H1 (cell line): ENCODE data around the gene ITPK1. TPM values are rescaled to one million over a fixed set of nuclear protein-coding genes. Genes with fewer than 3 reads are reported as not detected.

Experiments
- CTCF ChIA-PET: fragments of 300-600 bp; sonication (Branson Sonifier 250); formaldehyde crosslinking; loops from one replicate; lab custom pipeline; 2021; ENCODE audit not compliant: partially characterized antibody; lab: Charles Lee
- POLR2A ChIA-PET: fragments of 300-600 bp; sonication (Branson Sonifier 250); formaldehyde crosslinking; loops from one replicate; lab custom pipeline; 2021; ENCODE audit warnings: inconsistent platforms; ENCODE audit not compliant: partially characterized antibody; lab: Charles Lee
- DNase-seq, 2 experiments: peaks; one replicate each; pipeline versions ENCODE4 v3.0.0 to v3.0.0-alpha.2; 2010 to 2022; ENCODE audit warnings: low spot score in 2 of 2, low read depth in 1 of 2, mixed read lengths in 1 of 2
- FAIRE-seq: peaks from 2 replicates; lab custom pipeline; 2011; peaks lifted over from hg19 to GRCh38; lab: Jason Lieb, UNC
- H2AFZ ChIP-seq: 2 replicates; pipeline ENCODE4 v1.8.1; 2012; ENCODE audit warnings: low read length, inconsistent platforms
- H2AK5ac ChIP-seq: 2 replicates; pipeline ENCODE4 v1.6.1; 2013; ENCODE audit warnings: low read depth, low read length
- H2BK120ac ChIP-seq: replicated peaks from 2 replicates; pipeline ENCODE3; 2013; ENCODE audit warnings: low read depth, low read length, inconsistent platforms
- H2BK12ac ChIP-seq: 2 replicates; pipeline ENCODE4 v1.6.1; 2013; ENCODE audit warnings: low read depth, low read length
- H2BK15ac ChIP-seq: 2 replicates; pipeline ENCODE4 v1.6.1; 2013; ENCODE audit warnings: low read length
- H2BK20ac ChIP-seq: 2 replicates; pipeline ENCODE4 v1.6.1; 2013; ENCODE audit warnings: low read length
- H2BK5ac ChIP-seq: 2 replicates; pipeline ENCODE4 v1.6.1; 2013; ENCODE audit warnings: low read depth, low read length
- H3K14ac ChIP-seq: 2 replicates; pipeline ENCODE4 v1.6.1; 2013; ENCODE audit warnings: inconsistent platforms; ENCODE audit not compliant: insufficient read length
- H3K18ac ChIP-seq: 2 replicates; pipeline ENCODE4 v1.6.1; 2013; ENCODE audit warnings: low read length; ENCODE audit errors: extremely low read depth
- H3K23ac ChIP-seq: 2 replicates; pipeline ENCODE4 v1.6.1; 2013; ENCODE audit warnings: inconsistent platforms; ENCODE audit not compliant: insufficient read length
- H3K23me2 ChIP-seq: 2 replicates; pipeline ENCODE4 v1.6.1; 2013; ENCODE audit warnings: low read depth, low read length
- H3K27ac ChIP-seq: 2 replicates; pipeline ENCODE4 v1.6.1; 2011; ENCODE audit warnings: low read depth, low read length, inconsistent platforms
- H3K27me3 ChIP-seq, 4 experiments: replicated peaks in 1 of 4; 1 replicate in 1 of 4; 2 replicates in 3 of 4; pipeline versions ENCODE4 v1.6.1 to v1.8.1; 2011 to 2013; ENCODE audit warnings: low read length in 3 of 4, mild to moderate bottlenecking in 3 of 4, inconsistent platforms in 2 of 4, mixed read lengths in 2 of 4, moderate library complexity in 1 of 4; ENCODE audit not compliant: control insufficient read depth in 3 of 4, insufficient read depth in 3 of 4; ENCODE audit errors: extremely low read depth in 1 of 4
- H3K36me3 ChIP-seq, 4 experiments: 2 replicates each; pipeline versions ENCODE4 v1.6.1 to v1.8.1; 2011 to 2013; ENCODE audit warnings: mild to moderate bottlenecking in 4 of 4, low read length in 3 of 4, moderate library complexity in 2 of 4, control low read depth in 1 of 4, inconsistent platforms in 1 of 4; ENCODE audit not compliant: insufficient read depth in 4 of 4, control insufficient read depth in 2 of 4
- H3K4ac ChIP-seq: replicated peaks from 2 replicates; pipeline ENCODE3; 2013; ENCODE audit warnings: low read length, low read depth, mixed read lengths, inconsistent platforms; ENCODE audit not compliant: insufficient read length
- H3K4me1 ChIP-seq, 4 experiments: replicated peaks in 1 of 4; 1 replicate in 1 of 4; 2 replicates in 3 of 4; pipeline versions ENCODE4 v1.6.1 to v1.8.1; 2011 to 2013; ENCODE audit warnings: low read length in 3 of 4, inconsistent platforms in 2 of 4, mixed read lengths in 1 of 4; ENCODE audit not compliant: insufficient read depth in 4 of 4, control insufficient read depth in 3 of 4
- H3K4me2 ChIP-seq, 2 experiments: 2 replicates each; pipeline versions ENCODE4 v1.6.1 to v1.8.1; 2011 to 2013; ENCODE audit warnings: low read depth in 2 of 2, low read length in 2 of 2, control low read depth in 1 of 2, inconsistent platforms in 1 of 2, mild to moderate bottlenecking in 1 of 2; ENCODE audit not compliant: insufficient read depth in 1 of 2
- H3K4me3 ChIP-seq, 4 experiments: fragments of 200-600, 300-600 bp in 1 of 4; sonication (generic), shearing (Covaris generic), sonication (Bioruptor Twin) in 1 of 4; 2 replicates each; pipeline versions ENCODE4 v1.5.1 to v1.8.1; 2011 to 2016; ENCODE audit warnings: low read length in 4 of 4, low read depth in 3 of 4, control low read depth in 2 of 4, inconsistent platforms in 2 of 4, mild to moderate bottlenecking in 2 of 4, mixed read lengths in 1 of 4, moderate library complexity in 1 of 4; ENCODE audit not compliant: insufficient read depth in 2 of 4; ENCODE audit errors: extremely low read depth in 1 of 4
- H3K56ac ChIP-seq: replicated peaks from 2 replicates; pipeline ENCODE3; 2013; ENCODE audit warnings: low read depth, mild to moderate bottlenecking, mixed read lengths, low read length, inconsistent platforms; ENCODE audit not compliant: insufficient read length
- H3K79me1 ChIP-seq: 2 replicates; pipeline ENCODE4 v1.6.1; 2013; ENCODE audit warnings: low read depth, low read length, control low read depth
- H3K79me2 ChIP-seq, 2 experiments: 2 replicates each; pipeline versions ENCODE4 v1.6.1 to v1.8.1; 2012 to 2013; ENCODE audit warnings: low read length in 2 of 2, mild to moderate bottlenecking in 2 of 2, inconsistent platforms in 1 of 2; ENCODE audit not compliant: insufficient read depth in 2 of 2, control insufficient read depth in 1 of 2
- H3K9ac ChIP-seq, 4 experiments: replicated peaks in 1 of 4; 1 replicate in 1 of 4; 2 replicates in 3 of 4; pipeline versions ENCODE4 v1.6.1 to v1.8.1; 2011 to 2013; ENCODE audit warnings: low read depth in 3 of 4, low read length in 3 of 4, control low read depth in 2 of 4, mild to moderate bottlenecking in 2 of 4, moderate library complexity in 2 of 4, inconsistent platforms in 1 of 4; ENCODE audit errors: extremely low read depth in 1 of 4
- H3K9me3 ChIP-seq, 2 experiments: 2 replicates each; pipeline versions ENCODE4 v1.6.1 to v1.8.1; 2012 to 2013; ENCODE audit warnings: mild to moderate bottlenecking in 2 of 2, moderate library complexity in 2 of 2, control low read depth in 1 of 2, inconsistent platforms in 1 of 2, low read depth in 1 of 2, low read length in 1 of 2, mixed read lengths in 1 of 2; ENCODE audit not compliant: insufficient read depth in 2 of 2
- H4K20me1 ChIP-seq, 2 experiments: replicated peaks in 1 of 2; 2 replicates each; pipeline versions ENCODE3 to v1.8.1; 2011 to 2013; ENCODE audit warnings: inconsistent platforms in 2 of 2, low read length in 2 of 2, mild to moderate bottlenecking in 1 of 2; ENCODE audit not compliant: insufficient read depth in 2 of 2, control insufficient read depth in 1 of 2
- H4K5ac ChIP-seq: 2 replicates; pipeline ENCODE4 v1.6.1; 2013; ENCODE audit warnings: low read length, low read depth, mixed read lengths, inconsistent platforms; ENCODE audit not compliant: insufficient read length
- H4K8ac ChIP-seq: 2 replicates; pipeline ENCODE4 v1.8.0; 2013; ENCODE audit warnings: mild to moderate bottlenecking, moderate library complexity, low read length, inconsistent platforms; ENCODE audit not compliant: insufficient read depth; ENCODE audit errors: extremely low read depth
- H4K91ac ChIP-seq: replicated peaks from 2 replicates; pipeline ENCODE3; 2013; ENCODE audit warnings: low read length, mixed read lengths, inconsistent platforms; ENCODE audit not compliant: insufficient read length
- FOSL1 ChIP-seq: IDR thresholded peaks from 2 replicates; pipeline ENCODE4 v1.6.1; 2011; ENCODE audit warnings: mild to moderate bottlenecking, low read depth, low read length, moderate library complexity; ENCODE audit not compliant: insufficient read depth
- GTF2F1 ChIP-seq: IDR thresholded peaks from 2 replicates; pipeline ENCODE4 v1.6.1; 2012; ENCODE audit warnings: low read depth, low read length, improper control_type of control experiment, borderline replicate concordance
- HDAC6 ChIP-seq: IDR thresholded peaks from one replicate; pipeline ENCODE4 v1.7.1; 2012; ENCODE audit warnings: low read depth, mild to moderate bottlenecking, inconsistent platforms, low read length, moderate library complexity
- POLR2A ChIP-seq, 2 experiments: IDR thresholded peaks; 1 replicate in 1 of 2; 2 replicates in 1 of 2; pipeline ENCODE4 v1.6.1; 2011; ENCODE audit warnings: low read depth in 2 of 2, low read length in 2 of 2, mild to moderate bottlenecking in 2 of 2; ENCODE audit errors: control extremely low read depth in 1 of 2
- SIN3A ChIP-seq, 2 experiments: IDR thresholded peaks in 1 of 2; conservative IDR thresholded peaks in 1 of 2; 2 replicates each; pipeline ENCODE4 v1.6.1; 2011 to 2012; ENCODE audit warnings: low read length in 2 of 2, improper control_type of control experiment in 1 of 2, low read depth in 1 of 2, mild to moderate bottlenecking in 1 of 2
- SIX5 ChIP-seq: IDR thresholded peaks from 2 replicates; pipeline ENCODE4 v1.6.1; 2011; ENCODE audit warnings: mild to moderate bottlenecking, low read depth, low read length
- TAF7 ChIP-seq: optimal IDR thresholded peaks from 2 replicates; pipeline ENCODE3; 2011; ENCODE audit warnings: low read depth, mild to moderate bottlenecking, inconsistent platforms, low read length, moderate library complexity, borderline replicate concordance
- WGBS, 2 experiments: shearing (Covaris generic) in 1 of 2; methylation state at CpG; one replicate each; pipeline versions ENCODE4 v1.1.6 to v1.1.7; 2013 to 2015; ENCODE audit warnings: low lambda C conversion rate in 2 of 2, mixed read lengths in 2 of 2, inconsistent platforms in 1 of 2, low coverage in 1 of 2, missing lambda C conversion rate in 1 of 2; ENCODE audit not compliant: insufficient replicate concordance in 2 of 2, insufficient coverage in 1 of 2, insufficient read length in 1 of 2; ENCODE audit errors: extremely low coverage in 1 of 2, missing lambda C conversion rate in 1 of 2; 5-methylcytosine and 5-hydroxymethylcytosine counted together
- polyA plus RNA-seq, 7 experiments: library from polyadenylated mRNA; depleted of rRNA in 3 of 7; stranded (reverse) in 5 of 7; unstranded in 2 of 7; fragments of >200 nt in 5 of 7; fragments of 200-250 nt in 2 of 7; gene quantifications; 1 replicate in 5 of 7; 2 replicates in 1 of 7; 4 replicates in 1 of 7; pipeline versions ENCODE4 v1.2.1 to v1.2.3, GENCODE V29; 2011 to 2013; ENCODE audit warnings: missing spikeins in 2 of 7, mixed read lengths in 2 of 7
- total RNA-seq: library from RNA; stranded (reverse); fragmentation: NEBNext Ultra II Directional; extraction: Animal tissue kit (Norgen Biotek cat#: 25700); gene quantifications from 2 replicates; pipeline ENCODE4 v1.2.1, GENCODE V29; 2021
- TF ChIP-seq, protein P1 (sequence below): IDR thresholded peaks from 2 replicates; pipeline ENCODE4 v1.6.1; 2011; ENCODE audit warnings: low read depth, mild to moderate bottlenecking, low read length; ENCODE audit not compliant: insufficient read depth

Gene ITPK1
- total and polyA plus RNA-seq, 2 of the 8 experiments (the other 6 are each of a cell fraction or from before 2014, with no cell fraction given), result 108 to 143 TPM

DNA sequence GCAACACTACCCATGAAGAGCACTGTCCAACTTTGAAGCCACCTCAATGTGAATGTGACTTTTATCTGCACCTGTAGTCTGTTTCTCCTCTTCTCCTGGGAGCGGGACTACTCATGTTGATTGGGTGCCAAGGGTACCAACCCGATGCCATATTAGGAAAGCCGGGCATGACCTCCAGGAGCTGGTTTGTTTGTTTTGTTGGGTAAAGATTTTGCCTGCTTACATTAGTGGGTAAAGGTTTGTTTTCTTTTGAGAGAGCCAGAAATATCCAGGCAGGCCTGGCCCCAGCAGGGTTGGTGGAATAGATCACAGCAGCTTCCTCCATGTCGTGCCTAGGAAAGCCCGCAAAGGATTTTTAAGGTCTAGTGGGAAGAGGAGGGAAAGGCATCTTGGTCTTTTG is 19.7 kb upstream of the ITPK1 start:
- CTCF ChIA-PET, result interaction anchor here (0.6 to 7.8 kb wide), 5 partner anchors 19 to 182 kb away, joined by 3 to 68 read pairs (median 4); partner anchors contain the start of gene ITPK1
- POLR2A ChIA-PET, result no interaction called here

More for the DNA sequence above, 19.7 kb upstream of the ITPK1 start:
- Histone ChIP-seq H4K91ac (no peak overlapping the region), H2BK120ac (no peak overlapping the region), H3K23me2 (no peaks in the 10 kb centered on the region), H3K4ac (no peak overlapping the region), H3K18ac (no peak overlapping the region), H3K4me2 (no peak overlapping the region), H3K4me3 (no peak overlapping the region), H3K14ac (no peak overlapping the region), H3K9me3 (no peaks in the 10 kb centered on the region), H2BK12ac (no peak overlapping the region), H3K23ac (no peak overlapping the region), H3K56ac (no peak overlapping the region), H2BK5ac (no peak overlapping the region), H2AK5ac (no peak overlapping the region), H3K79me2 (no peaks in the 10 kb centered on the region), H3K27ac (no peak overlapping the region), H3K79me1 (no peaks in the 10 kb centered on the region), H2BK20ac (no peak overlapping the region), H2AFZ (no peak overlapping the region), H3K9ac (no peak overlapping the region), H4K5ac (no peak overlapping the region), H3K27me3 (no peaks in the 10 kb centered on the region), H4K20me1 (no peaks in the 10 kb centered on the region), H2BK15ac (no peak overlapping the region), H3K36me3 (no peaks in the 10 kb centered on the region), H3K4me1 (no peaks in the 10 kb centered on the region; a peak in 1 of 7 replicates), H4K8ac (no peak overlapping the region)
- DNase-seq, result no peak
- FAIRE-seq, result no peak
- no peak for TF ChIP-seq TAF7
- TF ChIP-seq SIN3A (conservative IDR thresholded peaks at IDR 0.05 in 1 of 2, IDR thresholded peaks at IDR 0.05 in 1 of 2; ENCODE audit: low read depth in 1 of 2, low read length in 2 of 2), result no peak
- TF ChIP-seq FOSL1, result no peak
- TF ChIP-seq SIX5, result no peak
- TF ChIP-seq, protein P1, sequence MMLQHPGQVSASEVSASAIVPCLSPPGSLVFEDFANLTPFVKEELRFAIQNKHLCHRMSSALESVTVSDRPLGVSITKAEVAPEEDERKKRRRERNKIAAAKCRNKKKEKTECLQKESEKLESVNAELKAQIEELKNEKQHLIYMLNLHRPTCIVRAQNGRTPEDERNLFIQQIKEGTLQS, result no peak
- TF ChIP-seq HDAC6, result no peak
- no peak for TF ChIP-seq POLR2A (IDR thresholded peaks at IDR 0.05; ENCODE audit: control extremely low read depth in 1 of 2, low read depth in 2 of 2, low read length in 2 of 2)
- no peak for TF ChIP-seq GTF2F1
- 89% methylated on average over 5 of the region's 5 CpGs; no CpG with 5 or more reads in 1 of the 2 experiments for WGBS, 2 experiments
